Measurements from ENCODE around the gene EIF3B. TPM values are rescaled to one million over a fixed set of nuclear protein-coding genes. Genes with fewer than 3 reads are reported as not detected.

Gene EIF3B
- total and polyA plus RNA-seq, 9 of the 15 experiments (the other 6 are each of a cell fraction or from before 2014, with no cell fraction given): 25.9 to 494 (median 357) TPM

DNA sequence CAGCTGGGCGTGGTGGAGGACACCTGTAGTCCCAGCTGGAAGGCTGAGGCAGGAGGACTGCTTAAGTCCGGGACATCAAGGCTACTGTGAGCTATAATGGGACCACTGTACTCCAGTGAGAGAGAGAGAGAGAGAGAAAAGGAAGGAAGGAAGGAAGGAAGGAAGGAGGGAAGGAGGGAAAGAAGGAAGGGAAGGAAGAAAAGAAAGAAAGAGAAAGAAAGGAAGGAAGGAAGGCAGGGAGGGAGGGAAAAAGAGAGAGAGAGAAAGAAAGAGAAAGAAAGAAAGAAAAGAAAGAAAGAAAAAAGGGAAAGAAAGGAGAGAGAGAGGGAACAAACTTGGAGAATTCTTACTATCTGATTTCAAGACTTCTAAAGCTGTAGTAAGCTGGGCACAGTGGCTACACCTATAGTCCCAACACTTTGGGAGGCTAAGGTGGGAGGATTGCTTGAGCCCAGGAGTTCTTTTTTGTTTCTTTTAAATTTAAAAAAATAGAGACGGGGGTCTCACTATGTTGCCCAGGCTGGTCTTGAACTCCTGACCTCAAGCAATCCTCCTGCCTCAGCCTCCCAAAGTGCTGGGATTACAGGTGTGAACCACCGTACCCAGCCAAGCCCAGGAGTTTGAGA lies 21.9 kb upstream of the EIF3B start (continued):
- TF ChIP-seq, protein P1, sequence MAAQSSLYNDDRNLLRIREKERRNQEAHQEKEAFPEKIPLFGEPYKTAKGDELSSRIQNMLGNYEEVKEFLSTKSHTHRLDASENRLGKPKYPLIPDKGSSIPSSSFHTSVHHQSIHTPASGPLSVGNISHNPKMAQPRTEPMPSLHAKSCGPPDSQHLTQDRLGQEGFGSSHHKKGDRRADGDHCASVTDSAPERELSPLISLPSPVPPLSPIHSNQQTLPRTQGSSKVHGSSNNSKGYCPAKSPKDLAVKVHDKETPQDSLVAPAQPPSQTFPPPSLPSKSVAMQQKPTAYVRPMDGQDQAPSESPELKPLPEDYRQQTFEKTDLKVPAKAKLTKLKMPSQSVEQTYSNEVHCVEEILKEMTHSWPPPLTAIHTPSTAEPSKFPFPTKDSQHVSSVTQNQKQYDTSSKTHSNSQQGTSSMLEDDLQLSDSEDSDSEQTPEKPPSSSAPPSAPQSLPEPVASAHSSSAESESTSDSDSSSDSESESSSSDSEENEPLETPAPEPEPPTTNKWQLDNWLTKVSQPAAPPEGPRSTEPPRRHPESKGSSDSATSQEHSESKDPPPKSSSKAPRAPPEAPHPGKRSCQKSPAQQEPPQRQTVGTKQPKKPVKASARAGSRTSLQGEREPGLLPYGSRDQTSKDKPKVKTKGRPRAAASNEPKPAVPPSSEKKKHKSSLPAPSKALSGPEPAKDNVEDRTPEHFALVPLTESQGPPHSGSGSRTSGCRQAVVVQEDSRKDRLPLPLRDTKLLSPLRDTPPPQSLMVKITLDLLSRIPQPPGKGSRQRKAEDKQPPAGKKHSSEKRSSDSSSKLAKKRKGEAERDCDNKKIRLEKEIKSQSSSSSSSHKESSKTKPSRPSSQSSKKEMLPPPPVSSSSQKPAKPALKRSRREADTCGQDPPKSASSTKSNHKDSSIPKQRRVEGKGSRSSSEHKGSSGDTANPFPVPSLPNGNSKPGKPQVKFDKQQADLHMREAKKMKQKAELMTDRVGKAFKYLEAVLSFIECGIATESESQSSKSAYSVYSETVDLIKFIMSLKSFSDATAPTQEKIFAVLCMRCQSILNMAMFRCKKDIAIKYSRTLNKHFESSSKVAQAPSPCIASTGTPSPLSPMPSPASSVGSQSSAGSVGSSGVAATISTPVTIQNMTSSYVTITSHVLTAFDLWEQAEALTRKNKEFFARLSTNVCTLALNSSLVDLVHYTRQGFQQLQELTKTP (IDR thresholded peaks at IDR 0.05; ENCODE audit: low read depth in 1 of 2, partially characterized antibody in 2 of 2): peak in 1 of 2 experiments; percentile 24
- 0 out of 4 replicates have a peak, but pooled peaks of 1 of the 2 experiments have one; percentile 40 for TF ChIP-seq ARNT (IDR thresholded peaks at IDR 0.05)
- TF ChIP-seq ZNF121 (CRISPR knock-in tag; conservative IDR thresholded peaks at IDR 0.05): peak; percentile 41; the same call in 1 of the 2 replicates
- TF ChIP-seq ELF4 (CRISPR knock-in tag; IDR thresholded peaks at IDR 0.05): peak; percentile 51; the same call in 1 of the 2 replicates
- peak; percentile 56; the same call in 1 of the 2 replicates for TF ChIP-seq HDGF (IDR thresholded peaks at IDR 0.05)

Measured in K562 (cell line).